ENCODE measurements around the gene B3GAT1. TPM values are rescaled to one million over a fixed set of nuclear protein-coding genes. Genes with fewer than 3 reads are reported as not detected.
"Not testable (repeated sequence)": the region's sequence is repeated elsewhere in the genome, so short reads cannot be mapped to it uniquely, and the experiment has no call there.

The B3GAT1 gene
- 0.05 TPM in 1 of 2 replicates, not detected in the other for total RNA-seq (2014; rRNA removed; shearing (Covaris generic))
- not detected in 2 replicates for polyA plus RNA-seq (2014; cell fraction: nucleus; rRNA removed)

GRCh38 chr11:134412203-134413042, at the start of gene B3GAT1:
Gene B3GAT1, minus strand, starts transcription at chr11:134412242. Its CDS starts 24,583 bp downstream, at chr11:134387659.
- DNase-seq (ENCODE audit: extremely low read depth, low read depth), result no peak

DNA sequence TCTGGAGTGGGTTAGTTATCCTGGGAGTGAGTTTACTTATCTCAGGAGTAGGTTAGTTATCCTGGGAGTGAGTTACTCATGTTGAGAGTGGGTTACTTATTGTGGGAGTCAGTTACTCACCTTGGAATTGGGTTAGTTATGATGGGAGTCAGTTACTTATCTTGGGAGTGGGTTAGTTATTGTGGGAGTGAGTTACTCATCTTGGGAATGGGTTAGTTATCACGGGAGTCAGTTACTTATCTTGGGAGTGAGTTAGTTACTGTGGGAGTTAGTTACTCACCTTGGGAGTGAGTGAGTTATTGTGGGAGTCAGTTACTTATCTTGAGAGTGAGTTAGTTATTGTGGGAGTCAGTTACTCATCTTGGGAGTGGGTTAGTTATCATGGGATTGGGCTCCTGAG, 49.6 kb upstream of the B3GAT1 start:
- DNase-seq (ENCODE audit: extremely low read depth, low read depth), result no peak

DNA sequence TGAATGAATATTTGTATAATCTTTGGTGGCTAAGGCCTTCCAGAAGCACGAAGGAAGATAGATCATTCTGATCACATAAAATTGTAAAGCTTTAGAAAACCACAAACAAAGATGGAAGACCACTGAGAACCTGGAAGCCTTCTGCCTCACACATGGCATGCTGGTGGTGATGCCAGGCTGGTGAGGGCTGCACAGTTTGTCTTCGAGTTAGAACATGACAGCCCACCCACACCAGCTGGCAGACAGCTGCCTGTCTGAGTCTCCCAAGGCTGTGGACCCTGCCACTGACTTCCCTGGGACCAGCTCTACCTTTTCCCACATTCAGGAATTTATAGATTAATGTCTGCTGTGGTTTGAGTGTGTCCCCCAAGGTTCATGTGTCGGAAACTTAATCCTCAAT, 48.8 kb upstream of the B3GAT1 start:
- DNase-seq (ENCODE audit: extremely low read depth, low read depth), result no peak

GRCh38 chr11:134460062-134460561, 48.1 kb upstream of the B3GAT1 start:
- DNase-seq (ENCODE audit: extremely low read depth, low read depth), result no peak

GRCh38 chr11:134459246-134460061, 47.4 kb upstream of the B3GAT1 start:
- no peak for DNase-seq (ENCODE audit: extremely low read depth, low read depth)

GRCh38 chr11:134457411-134458007, 45.5 kb upstream of the B3GAT1 start:
- not testable (repeated sequence) for DNase-seq (ENCODE audit: extremely low read depth, low read depth)

GRCh38 chr11:134455516-134455915, 43.5 kb upstream of the B3GAT1 start:
- DNase-seq (ENCODE audit: extremely low read depth, low read depth), result no peak

GRCh38 chr11:134454146-134454690, 42.2 kb upstream of the B3GAT1 start:
- no peak for DNase-seq (ENCODE audit: extremely low read depth, low read depth)

DNA sequence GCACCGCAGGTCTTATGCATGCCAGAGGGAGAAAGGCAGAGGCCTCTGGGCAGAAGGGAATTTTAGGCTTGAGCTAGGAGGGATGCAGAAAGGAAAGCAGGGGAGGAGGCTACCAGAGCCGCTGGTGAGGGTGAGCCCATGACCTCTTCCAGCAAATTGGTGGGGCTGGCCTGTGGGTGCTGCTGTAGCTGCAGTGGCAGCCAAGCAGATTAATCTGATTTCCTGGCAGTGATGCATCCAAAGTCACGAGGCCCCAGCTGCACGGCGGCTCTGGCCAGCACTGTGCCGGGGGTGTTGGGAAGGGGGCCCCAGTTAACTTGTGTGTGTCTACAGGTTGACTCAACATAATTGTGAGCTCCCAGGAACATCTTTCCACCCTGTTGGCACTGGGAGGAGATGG, 41.4 kb upstream of the B3GAT1 start:
- DNase-seq (ENCODE audit: extremely low read depth, low read depth), result no peak

DNA sequence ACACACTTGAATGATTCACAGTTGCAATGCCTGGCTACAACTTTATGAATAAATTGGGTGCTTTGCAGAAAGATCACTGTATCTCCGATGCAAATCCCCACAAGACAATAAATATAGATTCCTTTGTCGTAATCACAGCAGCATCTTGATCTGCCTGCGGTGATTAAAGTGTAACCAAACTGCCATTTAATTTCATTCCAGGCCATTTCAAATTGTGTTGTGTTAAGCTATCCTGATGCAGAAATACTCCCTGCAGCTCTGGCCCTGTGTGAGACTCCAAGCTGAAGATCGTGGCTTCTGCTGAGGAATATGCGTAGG, 40.8 kb upstream of the B3GAT1 start:
- no peak for DNase-seq (ENCODE audit: extremely low read depth, low read depth)

GRCh38 chr11:134452026-134452837, 40.2 kb upstream of the B3GAT1 start:
- DNase-seq (ENCODE audit: extremely low read depth, low read depth), result no peak

DNA sequence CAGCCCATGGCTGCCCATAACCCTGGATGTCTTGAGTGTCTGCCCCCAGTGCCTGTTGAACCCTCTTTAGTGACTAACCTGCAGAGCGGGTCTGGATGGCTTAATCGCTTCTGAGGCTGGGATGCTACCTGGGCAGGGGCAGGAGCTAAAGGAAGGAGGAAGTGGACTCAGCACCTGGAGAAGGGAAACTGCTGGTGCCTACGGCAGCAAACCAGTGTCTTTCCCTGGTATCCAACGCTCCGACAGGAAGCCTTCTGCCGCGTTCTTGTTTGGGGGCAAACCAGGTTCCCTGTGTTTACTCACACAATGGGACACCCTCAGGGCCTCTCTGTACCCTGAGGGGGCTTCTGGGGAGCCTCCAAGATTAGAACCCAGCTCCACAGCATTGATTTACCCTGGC, 38.1 kb upstream of the B3GAT1 start:
- DNase-seq (ENCODE audit: extremely low read depth, low read depth), result no peak

DNA sequence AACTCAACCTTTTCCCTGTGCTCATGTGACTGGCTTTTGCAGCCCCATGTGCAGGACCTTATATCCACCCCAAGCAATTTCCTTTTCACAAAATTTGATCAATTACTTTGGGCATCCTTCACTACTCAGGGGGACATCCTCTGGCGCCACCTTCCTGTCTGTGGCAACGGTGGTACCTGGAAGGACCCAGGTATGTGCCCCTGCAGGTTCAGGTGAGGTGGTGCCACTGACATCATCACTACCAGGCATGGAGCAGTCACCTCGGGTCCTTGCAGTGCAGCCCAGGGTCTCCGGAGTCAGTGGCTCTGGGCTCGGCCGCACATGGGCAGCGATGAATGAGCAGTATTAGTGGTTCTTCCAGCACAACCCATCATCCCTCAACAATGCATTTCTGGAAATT, 37.7 kb upstream of the B3GAT1 start:
- DNase-seq (ENCODE audit: extremely low read depth, low read depth), result no peak

DNA sequence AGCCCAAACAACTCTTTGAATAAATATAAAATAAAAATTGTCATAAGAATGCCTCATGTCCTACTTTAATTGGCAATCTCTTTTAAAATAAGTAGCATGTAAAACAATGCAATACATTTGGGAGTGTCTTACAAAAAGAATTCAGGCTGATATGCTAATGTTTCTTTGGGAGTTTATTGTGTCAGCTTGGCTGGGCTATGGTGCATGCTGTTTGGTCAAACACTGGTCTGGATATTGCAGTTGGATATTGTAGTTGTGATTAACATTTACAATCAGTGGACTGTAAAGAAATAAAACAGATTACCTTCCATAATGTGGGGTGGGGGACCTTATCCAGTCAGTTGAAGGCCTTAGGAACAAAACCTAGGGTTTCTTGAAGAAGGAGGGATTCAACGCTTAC, 37.0 kb upstream of the B3GAT1 start:
- no peak for DNase-seq (ENCODE audit: extremely low read depth, low read depth)

DNA sequence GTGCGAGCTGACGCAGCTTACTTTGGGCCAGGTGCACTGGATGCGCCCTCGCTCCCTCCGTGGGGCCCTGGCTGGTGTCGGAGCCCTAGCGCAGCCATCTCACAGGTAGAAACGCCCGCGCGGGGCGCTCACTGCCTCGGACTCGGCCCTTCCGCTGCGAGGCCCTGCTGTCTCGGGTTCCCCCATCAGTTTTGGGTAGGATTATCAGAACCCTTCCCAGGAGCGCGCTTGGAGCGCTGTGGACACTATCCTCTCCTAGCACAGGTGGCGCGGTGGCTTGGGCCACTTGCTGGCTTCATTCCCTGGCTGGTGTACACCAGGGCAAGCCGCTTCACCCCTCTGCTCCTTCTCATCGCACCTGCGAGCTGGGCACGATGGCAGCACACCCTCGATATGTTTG, 35.7 kb upstream of the B3GAT1 start:
- DNase-seq (ENCODE audit: extremely low read depth, low read depth), result no peak

DNA sequence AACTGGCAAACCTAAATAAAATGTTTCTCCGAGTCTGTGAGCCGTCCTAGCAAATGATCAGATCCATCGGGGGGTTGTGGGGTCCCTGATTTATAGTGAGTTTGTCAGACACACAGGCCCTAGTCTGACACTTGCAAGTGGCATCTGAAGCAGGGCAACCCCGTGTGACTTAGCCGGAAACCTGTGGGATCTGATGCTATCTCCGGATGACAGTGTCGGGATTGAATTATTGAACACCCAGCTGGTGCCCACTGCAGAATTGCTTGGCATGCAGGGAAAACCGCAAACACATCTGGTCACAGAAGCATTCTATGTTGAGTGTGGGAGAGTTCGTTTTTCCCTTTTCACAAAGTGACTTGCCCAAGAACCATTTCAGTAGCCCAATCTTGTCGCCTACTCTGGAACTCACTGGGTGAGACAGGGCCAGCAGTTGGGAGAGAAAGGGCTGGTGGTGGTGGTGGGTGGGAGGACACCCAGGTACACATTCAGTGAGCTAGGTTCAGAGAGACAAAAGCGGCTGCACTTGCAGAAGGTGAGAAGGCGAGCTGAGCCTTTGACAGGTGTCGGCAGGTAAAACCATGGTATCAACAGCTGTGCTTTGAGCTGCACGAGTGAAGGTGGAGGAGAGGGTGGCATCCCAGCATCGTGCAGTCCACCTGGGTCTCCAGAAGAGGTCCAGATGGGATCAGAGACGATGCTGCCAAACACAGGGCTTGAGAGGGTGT, 33.7 kb upstream of the B3GAT1 start:
- no peak for DNase-seq (ENCODE audit: extremely low read depth, low read depth)

DNA sequence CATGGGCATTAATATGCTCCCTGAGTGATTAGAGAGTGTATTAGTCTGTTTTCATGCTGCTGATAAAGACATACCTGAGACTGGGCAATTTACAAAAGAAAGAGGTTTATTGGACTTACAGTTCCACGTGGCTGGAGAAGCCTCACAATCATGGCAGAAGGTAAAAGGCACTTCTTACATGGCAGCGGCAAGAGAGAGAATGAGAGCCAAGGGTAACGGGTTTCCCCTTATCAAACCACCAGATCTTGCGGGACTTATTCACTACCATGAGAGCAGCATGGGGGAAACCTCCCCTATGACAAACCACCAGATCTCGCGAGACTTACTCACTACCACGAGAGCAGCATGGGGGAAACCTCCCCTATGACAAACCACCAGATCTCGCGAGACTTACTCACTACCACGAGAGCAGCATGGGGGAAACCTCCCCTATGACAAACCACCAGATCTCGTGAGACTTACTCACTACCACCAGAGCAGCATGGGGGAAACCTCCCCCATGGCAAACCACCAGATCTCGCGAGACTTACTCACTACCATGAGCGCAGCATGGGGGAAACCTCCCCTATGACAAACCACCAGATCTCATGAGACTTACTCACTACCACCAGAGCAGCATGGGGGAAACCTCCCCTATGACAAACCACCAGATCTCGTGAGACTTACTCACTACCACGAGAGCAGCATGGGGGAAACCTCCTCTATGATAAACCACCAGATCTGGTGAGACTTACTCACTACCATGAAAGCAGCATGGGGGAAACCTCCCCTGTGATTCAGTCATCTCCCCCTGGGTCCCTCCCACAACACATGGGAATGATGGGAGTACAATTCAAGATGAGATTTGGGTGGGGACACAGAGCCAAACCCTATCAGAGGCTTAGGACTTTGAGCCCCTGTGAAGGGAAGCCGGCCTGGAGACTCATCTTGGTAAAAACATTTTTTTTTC, 32.4 kb upstream of the B3GAT1 start:
- DNase-seq (ENCODE audit: extremely low read depth, low read depth), result not testable (repeated sequence)

DNA sequence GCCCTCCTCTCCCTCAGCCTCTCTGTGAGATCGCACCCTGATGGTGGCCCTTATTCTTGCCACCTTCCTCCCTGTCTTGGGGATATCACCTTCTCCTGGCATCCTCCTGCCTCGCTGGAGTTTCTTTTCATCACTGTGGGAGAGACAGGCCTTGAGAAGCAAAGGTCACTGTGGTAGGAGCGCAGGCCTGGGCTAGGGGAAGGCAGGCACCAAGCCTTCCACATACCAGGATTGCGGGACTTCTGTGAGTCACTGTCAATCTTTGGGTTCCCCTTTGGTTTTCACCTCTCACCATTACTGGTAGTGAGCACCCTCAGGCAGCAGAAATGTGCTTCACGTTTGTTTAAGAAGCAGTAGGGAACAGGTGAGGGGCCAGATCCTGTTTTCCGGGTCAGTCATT, 31.2 kb upstream of the B3GAT1 start:
- no peak for DNase-seq (ENCODE audit: extremely low read depth, low read depth)
